ENCODE measurements around the gene UNC13D. TPM values are rescaled to one million over a fixed set of nuclear protein-coding genes. Genes with fewer than 3 reads are reported as not detected.

UNC13D gene
- total RNA-seq, 4 donors from 2014 or later: 5.9 to 10.0 (median 9.0) TPM

- TF ChIP-seq POLR2A (IDR thresholded peaks at IDR 0.05; ENCODE audit: low read depth): peak; percentile 20
- no peak for TF ChIP-seq CTCF (IDR thresholded peaks at IDR 0.05)
- no peak for TF ChIP-seq POLR2AphosphoS5 (IDR thresholded peaks at IDR 0.05)
- no peak for TF ChIP-seq EP300 (IDR thresholded peaks at IDR 0.05)
- no peak for DNase-seq (ENCODE audit: extremely low spot score)
- 63% methylated on average over 20 of the region's 20 CpGs for WGBS
- no peaks in the 10 kb centered on the region for H3K9me3 ChIP-seq
- peaks cover 28 to 57% (median 49%) of the 10 kb centered on the region in 4 donors for H3K4me1 ChIP-seq
- intact Hi-C loops (cut with DNase I): no loop called here
- H3K27me3 ChIP-seq: no peaks in the 10 kb centered on the region
- H3K27ac ChIP-seq (replicated peaks in 1 of 4): peak overlapping the region; percentile 96 to 99 (median 98)
- peaks cover under 1 to 3% (median 2%) of the 10 kb centered on the region in 4 donors for H3K36me3 ChIP-seq
- peak overlapping the region; percentile 73 to 83 (median 78) for H3K4me3 ChIP-seq
These were observed 60.3 kb downstream of the UNC13D start for GRCh38 chr17:75783803-75784472.

GRCh38 chr17:75783069-75783783 lies 61.0 kb downstream of the UNC13D start:
- whole genome bisulfite sequencing: 12% methylated on average over 6 of the region's 6 CpGs
- peaks cover 28 to 56% (median 47%) of the 10 kb centered on the region in 4 donors for H3K4me1 ChIP-seq
- intact Hi-C loops (cut with DNase I): no loop called here
- peak overlapping the region; percentile 96 to 99 (median 98) for H3K27ac ChIP-seq (replicated peaks in 1 of 4)
- no peaks in the 10 kb centered on the region for H3K27me3 ChIP-seq
- no peak for DNase-seq (ENCODE audit: extremely low spot score)
- no peaks in the 10 kb centered on the region for H3K9me3 ChIP-seq
- peaks cover 8 to 10% (median 9%) of the 10 kb centered on the region in 4 donors for H3K36me3 ChIP-seq
- H3K4me3 ChIP-seq: peak overlapping the region in 2 of 4 donors; percentile 1 to 19
- TF ChIP-seq CTCF (IDR thresholded peaks at IDR 0.05) (peak; percentile 60 to 73 (median 65)), POLR2AphosphoS5 (IDR thresholded peaks at IDR 0.05) (no peak), EP300 (IDR thresholded peaks at IDR 0.05) (no peak), POLR2A (IDR thresholded peaks at IDR 0.05; ENCODE audit: low read depth) (no peak)

DNA sequence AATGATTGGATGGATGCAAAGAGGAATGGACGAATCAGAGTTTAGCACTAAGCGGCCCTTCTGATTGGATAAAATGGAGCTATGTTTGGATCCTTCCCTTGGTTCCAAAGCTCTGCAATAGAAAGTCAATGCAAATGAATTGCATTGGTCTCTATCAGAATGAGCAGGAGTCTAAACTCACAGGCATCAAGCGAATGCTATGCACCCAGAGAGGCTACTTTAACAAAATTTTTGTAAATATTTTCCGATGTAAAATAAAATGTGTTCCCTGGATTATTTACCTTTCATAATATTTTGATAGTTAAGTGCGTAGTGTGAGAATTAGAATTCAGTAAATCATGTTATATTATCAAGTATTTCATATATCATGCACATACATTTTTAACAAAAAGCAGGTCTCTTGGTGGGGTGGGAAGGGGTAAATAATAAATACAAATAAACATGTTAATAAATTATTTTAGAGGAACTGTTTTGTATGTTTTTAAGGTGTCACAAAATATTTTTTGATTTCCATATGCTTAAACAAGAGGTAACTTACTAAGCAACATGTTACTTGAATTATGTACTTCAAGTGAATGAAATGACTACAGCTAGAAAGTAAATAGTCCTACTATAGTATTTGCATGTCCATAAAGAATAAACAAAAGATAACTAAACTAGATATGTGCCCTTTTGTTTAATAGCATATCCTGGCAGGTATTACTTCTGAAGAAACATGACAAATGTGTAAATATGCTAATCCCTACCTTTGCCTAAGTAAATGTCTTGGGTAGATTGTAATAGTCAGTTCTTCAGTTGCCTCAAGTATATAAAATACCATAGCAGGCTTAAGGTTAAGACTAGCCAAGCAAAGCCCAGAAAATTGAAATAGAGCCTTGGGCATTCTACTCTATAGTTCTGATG lies 64.0 kb downstream of the UNC13D start:
- intact Hi-C loops (cut with DNase I): loop anchor here (5.0 kb wide), 1 partner anchor 97 kb away; the partner anchor contains the start of gene TRIM47
- H3K27ac ChIP-seq (replicated peaks in 1 of 4): peak overlapping the region; percentile 32 to 99 (median 64)
- WGBS: 21% methylated on average over 5 of the region's 5 CpGs

More for the DNA sequence above, 64.0 kb downstream of the UNC13D start:
- Histone ChIP-seq H3K4me3 (peak overlapping the region in 1 of 4 donors; percentile 97), H3K36me3 (peaks cover 10 to 40% (median 34%) of the 10 kb centered on the region in 4 donors), H3K27me3 (no peaks in the 10 kb centered on the region), H3K9me3 (no peaks in the 10 kb centered on the region), H3K4me1 (peaks cover 29 to 56% (median 50%) of the 10 kb centered on the region in 4 donors)
- TF ChIP-seq POLR2AphosphoS5 (IDR thresholded peaks at IDR 0.05): no peak
- no peak for TF ChIP-seq CTCF (IDR thresholded peaks at IDR 0.05)
- no peak for TF ChIP-seq EP300 (IDR thresholded peaks at IDR 0.05)
- TF ChIP-seq POLR2A (IDR thresholded peaks at IDR 0.05; ENCODE audit: low read depth): no peak
- DNase-seq (ENCODE audit: extremely low spot score): no peak

All from esophagus muscularis mucosa (tissue), 4 donors.